SK-N-SH (cell line): Measurements from ENCODE around the gene KLRC3.

ENCODE experiments used
- EP300 ChIP-seq, 2 experiments: IDR thresholded peaks; 2 replicates each; pipeline versions ENCODE4 v1.4.0 to v1.6.1; 2012; ENCODE audit warnings: borderline replicate concordance in 1 of 2, low read depth in 1 of 2, low read length in 1 of 2
- EZH2phosphoT487 ChIP-seq: fragments of 200-600 bp; sonication (generic); IDR thresholded peaks from 2 replicates; pipeline ENCODE4 v1.6.1; 2017; ENCODE audit warnings: low read depth, mixed run types, mild to moderate bottlenecking, antibody characterized with exemption, moderate library complexity, borderline replicate concordance
- GABPA ChIP-seq: IDR thresholded peaks from 2 replicates; pipeline ENCODE4 v1.4.0; 2012; ENCODE audit warnings: low read depth, mild to moderate bottlenecking
- GATA2 ChIP-seq: sonication (generic); formaldehyde crosslinking; IDR thresholded peaks from 2 replicates; pipeline ENCODE4 v1.5.0; 2020; ENCODE audit warnings: mild to moderate bottlenecking, missing genetic modification reagents
- TF ChIP-seq, protein P1 (sequence below): fragments of 200-600 bp; sonication (generic); IDR thresholded peaks from 2 replicates; pipeline ENCODE4 v1.6.1; 2017; ENCODE audit warnings: antibody characterized with exemption, mild to moderate bottlenecking, moderate library complexity

DNA sequence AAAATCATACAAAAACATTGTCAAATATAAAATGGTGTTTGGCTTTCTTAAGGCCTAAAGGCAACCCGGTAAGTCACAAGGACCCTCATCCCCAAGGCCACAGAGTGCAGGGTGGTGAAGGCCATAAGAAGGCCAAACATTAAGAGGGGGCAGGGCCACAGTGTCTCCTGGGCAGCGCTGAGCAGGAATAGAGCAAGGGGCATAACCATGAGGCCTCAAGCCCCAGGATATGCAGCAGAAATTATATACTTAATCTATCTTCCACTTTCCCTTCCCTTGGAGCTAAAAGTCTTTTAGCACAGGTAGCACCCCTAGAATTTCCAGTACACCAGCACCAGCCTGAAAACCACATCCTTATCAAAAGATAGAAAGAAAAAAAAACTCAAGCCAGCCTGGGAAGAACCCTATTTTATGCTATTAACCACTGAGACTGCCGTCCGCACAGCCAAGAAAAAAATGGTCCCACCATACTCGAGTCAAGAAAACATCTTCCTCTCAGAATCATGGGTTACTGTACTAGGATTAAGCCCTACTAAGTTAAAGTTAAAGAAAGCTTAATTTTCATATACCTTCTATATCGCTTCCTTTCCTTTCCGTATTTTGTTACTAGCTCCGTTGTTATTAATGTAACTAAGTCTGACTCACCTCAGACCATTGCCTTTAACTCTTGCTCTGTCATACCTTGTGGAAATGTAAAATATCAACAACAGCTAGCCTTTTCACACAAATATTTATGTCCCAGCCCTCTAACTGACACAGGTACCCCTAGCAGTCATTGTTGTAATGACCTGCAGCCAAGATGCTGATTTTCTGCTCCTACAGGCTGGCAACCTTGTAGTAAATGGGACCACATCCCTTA is 50.6 kb downstream of the KLRC3 start:
- TF ChIP-seq EP300 (IDR thresholded peaks at IDR 0.05; ENCODE audit: borderline replicate concordance in 1 of 2, low read depth in 1 of 2, low read length in 1 of 2) (no peak), GABPA (no peak), EZH2phosphoT487 (no peak), GATA2 (CRISPR knock-in tag) (no peak)
- TF ChIP-seq, protein P1, sequence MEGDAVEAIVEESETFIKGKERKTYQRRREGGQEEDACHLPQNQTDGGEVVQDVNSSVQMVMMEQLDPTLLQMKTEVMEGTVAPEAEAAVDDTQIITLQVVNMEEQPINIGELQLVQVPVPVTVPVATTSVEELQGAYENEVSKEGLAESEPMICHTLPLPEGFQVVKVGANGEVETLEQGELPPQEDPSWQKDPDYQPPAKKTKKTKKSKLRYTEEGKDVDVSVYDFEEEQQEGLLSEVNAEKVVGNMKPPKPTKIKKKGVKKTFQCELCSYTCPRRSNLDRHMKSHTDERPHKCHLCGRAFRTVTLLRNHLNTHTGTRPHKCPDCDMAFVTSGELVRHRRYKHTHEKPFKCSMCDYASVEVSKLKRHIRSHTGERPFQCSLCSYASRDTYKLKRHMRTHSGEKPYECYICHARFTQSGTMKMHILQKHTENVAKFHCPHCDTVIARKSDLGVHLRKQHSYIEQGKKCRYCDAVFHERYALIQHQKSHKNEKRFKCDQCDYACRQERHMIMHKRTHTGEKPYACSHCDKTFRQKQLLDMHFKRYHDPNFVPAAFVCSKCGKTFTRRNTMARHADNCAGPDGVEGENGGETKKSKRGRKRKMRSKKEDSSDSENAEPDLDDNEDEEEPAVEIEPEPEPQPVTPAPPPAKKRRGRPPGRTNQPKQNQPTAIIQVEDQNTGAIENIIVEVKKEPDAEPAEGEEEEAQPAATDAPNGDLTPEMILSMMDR = no peak
